Ascending aorta (tissue), 2 donors: ENCODE measurements around the gene ZNF76. TPM values are rescaled to one million over a fixed set of nuclear protein-coding genes. Genes with fewer than 3 reads are reported as not detected.
A peak's percentile ranks its signal among the peaks of the same experiment; 100 is the strongest.

Experiments used
- DNase-seq, 2 donors: peaks; one replicate each; pipeline ENCODE4 v3.0.0-alpha.2; 2019; ENCODE audit warnings: low spot score in 2 of 2
- H3K27ac ChIP-seq, 2 donors: fragments of 200-600 bp; sonication (generic); one replicate each; pipeline ENCODE4 v1.5.1; 2016 to 2017; ENCODE audit warnings: mild to moderate bottlenecking in 1 of 2
- H3K27me3 ChIP-seq: fragments of 200-600 bp; sonication (generic); one replicate; pipeline ENCODE4 v1.5.1; 2017
- H3K36me3 ChIP-seq, 2 donors: fragments of 200-600 bp; sonication (generic); one replicate each; pipeline ENCODE4 v1.5.1; 2016
- H3K4me1 ChIP-seq, 2 donors: fragments of 200-600 bp; sonication (generic); one replicate each; pipeline ENCODE4 v1.5.1; 2016 to 2017; ENCODE audit warnings: mild to moderate bottlenecking in 1 of 2
- H3K4me3 ChIP-seq, 2 donors: fragments of 200-600 bp; sonication (generic); one replicate each; pipeline ENCODE4 v1.5.1; 2016 to 2017; ENCODE audit warnings: mild to moderate bottlenecking in 1 of 2
- H3K9me3 ChIP-seq, 2 donors: fragments of 200-600 bp; sonication (generic); one replicate each; pipeline ENCODE4 v1.5.1; 2016
- CTCF ChIP-seq, 3 experiments: fragments of 200-600 bp in 2 of 3; fragments of 450-650 bp in 1 of 3; sonication (generic) in 2 of 3; IDR thresholded peaks; one replicate each; pipeline ENCODE4 v1.5.1; 2016 to 2019; ENCODE audit warnings: antibody characterized with exemption in 3 of 3, mild to moderate bottlenecking in 1 of 3, moderate library complexity in 1 of 3
- intact Hi-C: fragments of 100-400 bp; cut with DNase I; formaldehyde crosslinking; loops from one replicate; pipeline ENCODE4 v1.15.1; 2023
- total RNA-seq: library from RNA; depleted of rRNA; stranded (reverse); fragments of >200 nt; gene quantifications from one replicate; pipeline ENCODE4 v1.1.0, GENCODE V29; 2016

The ZNF76 gene
- total RNA-seq, 1 donor from 2014 or later = 55.7 TPM

GRCh38 chr6:35317483-35318195, 58.1 kb downstream of the ZNF76 start:
- H3K9me3 ChIP-seq = no peaks in the 10 kb centered on the region
- DNase-seq = no peak
- no peaks in the 10 kb centered on the region for H3K27me3 ChIP-seq
- no peaks in the 10 kb centered on the region for H3K36me3 ChIP-seq
- H3K4me1 ChIP-seq = peaks cover 0 to 3% of the 10 kb centered on the region in 2 donors
- H3K27ac ChIP-seq = no peak overlapping the region
- peak overlapping the region; percentile 44 to 64 for H3K4me3 ChIP-seq
- intact Hi-C loops = no loop called here
- TF ChIP-seq CTCF (IDR thresholded peaks at IDR 0.05) = no peak

GRCh38 chr6:35318196-35319171, 58.9 kb downstream of the ZNF76 start:
- TF ChIP-seq CTCF (IDR thresholded peaks at IDR 0.05) = peak in 1 of 3 experiments; percentile 12
- Histone ChIP-seq H3K36me3 (no peaks in the 10 kb centered on the region), H3K27ac (peak overlapping the region in 1 of 2 donors; percentile 7), H3K9me3 (no peaks in the 10 kb centered on the region), H3K27me3 (no peaks in the 10 kb centered on the region), H3K4me3 (peak overlapping the region; percentile 44 to 64), H3K4me1 (peaks cover 0 to 3% of the 10 kb centered on the region in 2 donors)
- peak in 1 of 2 donors; percentile 87 for DNase-seq
- intact Hi-C loops = no loop called here

GRCh38 chr6:35319346-35320030, 60.0 kb downstream of the ZNF76 start:
- Histone ChIP-seq H3K4me3 (no peak overlapping the region), H3K9me3 (no peaks in the 10 kb centered on the region), H3K4me1 (peaks cover 0 to 3% of the 10 kb centered on the region in 2 donors), H3K36me3 (no peaks in the 10 kb centered on the region), H3K27me3 (no peaks in the 10 kb centered on the region), H3K27ac (no peak overlapping the region)
- intact Hi-C loops = no loop called here
- no peak for TF ChIP-seq CTCF (IDR thresholded peaks at IDR 0.05)
- no peak for DNase-seq

GRCh38 chr6:35320031-35320410, 60.5 kb downstream of the ZNF76 start:
- Histone ChIP-seq H3K27me3 (no peaks in the 10 kb centered on the region), H3K4me3 (no peak overlapping the region), H3K4me1 (peaks cover 0 to 3% of the 10 kb centered on the region in 2 donors), H3K27ac (no peak overlapping the region), H3K9me3 (no peaks in the 10 kb centered on the region), H3K36me3 (no peaks in the 10 kb centered on the region)
- no peak for TF ChIP-seq CTCF (IDR thresholded peaks at IDR 0.05)
- intact Hi-C loops = no loop called here
- DNase-seq = no peak

- DNase-seq = no peak
- no peak for TF ChIP-seq CTCF (IDR thresholded peaks at IDR 0.05)
- Histone ChIP-seq H3K36me3 (no peaks in the 10 kb centered on the region), H3K9me3 (no peaks in the 10 kb centered on the region), H3K4me1 (peaks cover 0 to 3% of the 10 kb centered on the region in 2 donors), H3K27me3 (no peaks in the 10 kb centered on the region), H3K4me3 (no peak overlapping the region), H3K27ac (no peak overlapping the region)
- intact Hi-C loops = no loop called here
These were observed 61.6 kb downstream of the ZNF76 start for GRCh38 chr6:35321091-35321490.
